IMR-90 (cell line): Measurements from ENCODE around the gene PHAX. TPM values are rescaled to one million over a fixed set of nuclear protein-coding genes. Genes with fewer than 3 reads are reported as not detected.

Source experiments
- ATAC-seq: fragments of 200-7000 bp; cut with Tn5 transposase; 2 replicates; pipeline ENCODE4 v1.9.1; 2020; ENCODE audit warnings: low read depth, mild to moderate bottlenecking, moderate library complexity
- BruUV-seq: library from RNA; stranded (reverse); fragments of 400-500 nt; replicated peaks from 2 replicates; lab custom pipeline; 2021; lab: Mats Ljungman, UMichigan
- CTCF ChIA-PET: fragments of 300-600 bp; formaldehyde crosslinking; extraction: SDS; loops from one replicate; lab custom pipeline; 2021; ENCODE audit warnings: antibody characterized with exemption; lab: Yijun Ruan, JAX
- POLR2A ChIA-PET: fragments of 300-600 bp; sonication (Branson Sonifier 250); formaldehyde crosslinking; loops from one replicate; lab custom pipeline; 2022; ENCODE audit warnings: antibody characterized with exemption; ENCODE audit not compliant: unreplicated experiment; lab: Charles Lee
- DNase-seq: peaks from one replicate; pipeline ENCODE4 v3.0.0; 2013
- H2AFZ ChIP-seq: replicated peaks from 2 replicates; pipeline ENCODE3; 2013; ENCODE audit warnings: low read length, mild to moderate bottlenecking; ENCODE audit not compliant: poor library complexity
- H2AK5ac ChIP-seq: 2 replicates; pipeline ENCODE4 v1.6.1; 2013; ENCODE audit warnings: low read depth, low read length, inconsistent platforms
- H2AK9ac ChIP-seq: replicated peaks from 2 replicates; pipeline ENCODE3; 2013; ENCODE audit warnings: mild to moderate bottlenecking, low read depth, low read length, moderate library complexity; ENCODE audit not compliant: poor library complexity
- H2BK120ac ChIP-seq: 2 replicates; pipeline ENCODE4 v1.6.1; 2013; ENCODE audit warnings: low read depth, low read length, inconsistent platforms
- H2BK15ac ChIP-seq: 3 replicates; pipeline ENCODE4 v1.6.1; 2013; ENCODE audit warnings: low read depth, low read length, inconsistent platforms
- H2BK20ac ChIP-seq: 2 replicates; pipeline ENCODE4 v1.6.1; 2013; ENCODE audit warnings: low read depth, mild to moderate bottlenecking, inconsistent platforms, low read length, moderate library complexity
- H2BK5ac ChIP-seq: 2 replicates; pipeline ENCODE4 v1.6.1; 2013; ENCODE audit warnings: mild to moderate bottlenecking, low read depth, low read length, inconsistent platforms; ENCODE audit not compliant: poor library complexity, severe bottlenecking
- H3K14ac ChIP-seq: replicated peaks from 2 replicates; pipeline ENCODE4 v1.6.1; 2013; ENCODE audit warnings: low read depth, low read length, inconsistent platforms
- H3K18ac ChIP-seq: 2 replicates; pipeline ENCODE4 v1.6.1; 2013; ENCODE audit warnings: low read depth, low read length, control low read depth
- H3K23ac ChIP-seq: 2 replicates; pipeline ENCODE4 v1.6.1; 2013; ENCODE audit warnings: low read depth, low read length, inconsistent platforms
- H3K27ac ChIP-seq: 2 replicates; pipeline ENCODE4 v1.5.1; 2013; ENCODE audit warnings: mild to moderate bottlenecking, control low read depth, low read length; ENCODE audit not compliant: insufficient read depth
- H3K27me3 ChIP-seq: 2 replicates; pipeline ENCODE4 v1.6.1; 2013; ENCODE audit warnings: low read length; ENCODE audit not compliant: control insufficient read depth, insufficient read depth
- H3K36me3 ChIP-seq: 2 replicates; pipeline ENCODE4 v1.6.1; 2013; ENCODE audit warnings: low read length, mixed read lengths; ENCODE audit not compliant: control insufficient read depth, insufficient read depth
- H3K4ac ChIP-seq: 2 replicates; pipeline ENCODE4 v1.6.1; 2013; ENCODE audit warnings: low read depth, low read length, inconsistent platforms
- H3K4me1 ChIP-seq: 2 replicates; pipeline ENCODE4 v1.6.1; 2013; ENCODE audit warnings: low read length, mixed read lengths; ENCODE audit not compliant: control insufficient read depth, insufficient read depth
- H3K4me2 ChIP-seq: 2 replicates; pipeline ENCODE4 v1.6.1; 2013; ENCODE audit warnings: low read depth, mild to moderate bottlenecking, control low read depth, low read length, moderate library complexity
- H3K4me3 ChIP-seq: 2 replicates; pipeline ENCODE4 v1.5.1; 2013; ENCODE audit warnings: low read depth, mild to moderate bottlenecking, control low read depth, low read length, moderate library complexity; ENCODE audit not compliant: insufficient read depth
- H3K56ac ChIP-seq: 2 replicates; pipeline ENCODE4 v1.6.1; 2013; ENCODE audit warnings: low read length, inconsistent platforms; ENCODE audit not compliant: insufficient read depth; ENCODE audit errors: extremely low read depth
- H3K79me1 ChIP-seq, 2 experiments: 2 replicates each; pipeline ENCODE4 v1.6.1; 2013; ENCODE audit warnings: low read length in 2 of 2, inconsistent platforms in 1 of 2, low read depth in 1 of 2
- H3K9ac ChIP-seq: 2 replicates; pipeline ENCODE4 v1.6.1; 2013; ENCODE audit warnings: low read depth, low read length, control low read depth
- H3K9me1 ChIP-seq: 2 replicates; pipeline ENCODE4 v1.6.1; 2013; ENCODE audit warnings: low read length, inconsistent platforms; ENCODE audit not compliant: insufficient read depth
- H3K9me3 ChIP-seq: 2 replicates; pipeline ENCODE4 v1.6.1; 2013; ENCODE audit warnings: low read length; ENCODE audit not compliant: control insufficient read depth, insufficient read depth
- H4K20me1 ChIP-seq: 2 replicates; pipeline ENCODE4 v1.6.1; 2013; ENCODE audit warnings: low read length, inconsistent platforms; ENCODE audit not compliant: insufficient read depth
- H4K5ac ChIP-seq: 2 replicates; pipeline ENCODE4 v1.6.1; 2013; ENCODE audit warnings: mild to moderate bottlenecking, low read depth, low read length, control low read depth
- H4K8ac ChIP-seq, 2 experiments: 2 replicates each; pipeline ENCODE4 v1.6.1; 2013; ENCODE audit warnings: low read depth in 2 of 2, low read length in 2 of 2, control low read depth in 1 of 2, inconsistent platforms in 1 of 2
- H4K91ac ChIP-seq: 2 replicates; pipeline ENCODE4 v1.6.1; 2013; ENCODE audit warnings: low read depth, low read length, inconsistent platforms; ENCODE audit not compliant: insufficient read depth
- BHLHE40 ChIP-seq: fragments of 150-350 bp; IDR thresholded peaks from 2 replicates; pipeline ENCODE4 v1.6.1; 2016; ENCODE audit warnings: mild to moderate bottlenecking, low read depth, low read length
- CEBPB ChIP-seq: IDR thresholded peaks from 2 replicates; pipeline ENCODE4 v1.6.1; 2012; ENCODE audit warnings: low read depth, low read length, improper control_type of control experiment
- CHD1 ChIP-seq: IDR thresholded peaks from 2 replicates; pipeline ENCODE4 v1.6.1; 2012; ENCODE audit warnings: low read depth, low read length, improper control_type of control experiment
- FOS ChIP-seq: fragments of 150-350 bp; IDR thresholded peaks from 2 replicates; pipeline ENCODE4 v1.6.1; 2016; ENCODE audit warnings: low read depth, low read length
- MAFK ChIP-seq: IDR thresholded peaks from 2 replicates; pipeline ENCODE4 v1.6.1; 2012; ENCODE audit warnings: low read depth, low read length, improper control_type of control experiment
- MAZ ChIP-seq: IDR thresholded peaks from 2 replicates; pipeline ENCODE4 v1.6.1; 2012; ENCODE audit warnings: low read depth, mild to moderate bottlenecking, low read length, improper control_type of control experiment, moderate library complexity, borderline replicate concordance
- MXI1 ChIP-seq: IDR thresholded peaks from 2 replicates; pipeline ENCODE4 v1.6.1; 2012; ENCODE audit warnings: low read depth, mild to moderate bottlenecking, low read length, moderate library complexity, borderline replicate concordance
- NFE2L2 ChIP-seq: fragments of 150-350 bp; IDR thresholded peaks from 2 replicates; pipeline ENCODE4 v1.6.1; 2016; ENCODE audit warnings: low read depth, mild to moderate bottlenecking, low read length
- POLR2A ChIP-seq: IDR thresholded peaks from 2 replicates; pipeline ENCODE4 v1.6.1; 2012; ENCODE audit warnings: mild to moderate bottlenecking, low read depth, low read length
- RAD21 ChIP-seq: IDR thresholded peaks from 2 replicates; pipeline ENCODE4 v1.6.1; 2012; ENCODE audit warnings: low read length, improper control_type of control experiment
- RCOR1 ChIP-seq: IDR thresholded peaks from 2 replicates; pipeline ENCODE4 v1.6.1; 2012; ENCODE audit warnings: mild to moderate bottlenecking, low read length, improper control_type of control experiment; ENCODE audit not compliant: insufficient replicate concordance
- RFX5 ChIP-seq: IDR thresholded peaks from 2 replicates; pipeline ENCODE4 v1.8.0; 2012; ENCODE audit warnings: low read depth, mild to moderate bottlenecking, low read length, moderate library complexity
- SMC3 ChIP-seq: fragments of 150-350 bp; IDR thresholded peaks from 2 replicates; pipeline ENCODE4 v1.6.1; 2016; ENCODE audit warnings: low read depth, mild to moderate bottlenecking, antibody characterized with exemption, low read length, moderate library complexity
- WGBS, 2 experiments: methylation state at CpG; one replicate each; pipeline versions ENCODE4 v1.1.5 to v1.1.7; 2013; ENCODE audit warnings: missing lambda C conversion rate in 2 of 2; ENCODE audit not compliant: insufficient read length in 1 of 2; ENCODE audit errors: extremely low coverage in 2 of 2; 5-methylcytosine and 5-hydroxymethylcytosine counted together
- dilution Hi-C: fragments of 300-500 bp; cut with HindIII; formaldehyde crosslinking; loops from one replicate; pipeline ENCODE4 v1.14.3; 2018; ENCODE audit warnings: low sequenced_read_pairs; ENCODE audit not compliant: unreplicated experiment
- in situ Hi-C: fragments of 300-500 bp; cut with MboI; formaldehyde crosslinking; loops from 3 replicates; pipeline ENCODE4 v1.14.3; 2019; ENCODE audit warnings: low sequenced_read_pairs, inconsistent platforms, mixed read lengths
- intact Hi-C: fragments of 100-400 bp; cut with micrococcal nuclease; formaldehyde crosslinking; loops from 2 replicates; pipeline ENCODE4 v1.10.0; 2022
- polyA plus RNA-seq, 3 experiments: library from polyadenylated mRNA; depleted of rRNA; stranded (reverse); fragments of >200 nt; gene quantifications; 2 replicates each; pipeline ENCODE4 v1.2.3, GENCODE V29; 2012; ENCODE audit warnings: low replicate concordance in 1 of 3
- total RNA-seq: library from RNA; depleted of rRNA; stranded (reverse); fragments of >200 nt; gene quantifications from 2 replicates; pipeline ENCODE4 v1.2.3, GENCODE V29; 2012
- TF ChIP-seq, protein P1 (sequence below): fragments of 150-350 bp; IDR thresholded peaks from 2 replicates; pipeline ENCODE4 v1.6.1; 2016; ENCODE audit warnings: low read depth, mild to moderate bottlenecking, low read length, moderate library complexity, borderline replicate concordance
- TF ChIP-seq, protein P2 (sequence below): conservative IDR thresholded peaks from 2 replicates; pipeline ENCODE4 v1.5.1; 2012; ENCODE audit warnings: mild to moderate bottlenecking, low read depth, low read length, improper control_type of control experiment
- TF ChIP-seq, protein P3 (sequence below): fragments of 150-350 bp; IDR thresholded peaks from 2 replicates; pipeline ENCODE4 v1.6.1; 2017; ENCODE audit warnings: mild to moderate bottlenecking, antibody characterized with exemption, low read length, low read depth

Gene PHAX
- total and polyA plus RNA-seq, 2 of the 4 experiments (the other 2 are of a cell fraction): 32.5 to 46.4 TPM

DNA sequence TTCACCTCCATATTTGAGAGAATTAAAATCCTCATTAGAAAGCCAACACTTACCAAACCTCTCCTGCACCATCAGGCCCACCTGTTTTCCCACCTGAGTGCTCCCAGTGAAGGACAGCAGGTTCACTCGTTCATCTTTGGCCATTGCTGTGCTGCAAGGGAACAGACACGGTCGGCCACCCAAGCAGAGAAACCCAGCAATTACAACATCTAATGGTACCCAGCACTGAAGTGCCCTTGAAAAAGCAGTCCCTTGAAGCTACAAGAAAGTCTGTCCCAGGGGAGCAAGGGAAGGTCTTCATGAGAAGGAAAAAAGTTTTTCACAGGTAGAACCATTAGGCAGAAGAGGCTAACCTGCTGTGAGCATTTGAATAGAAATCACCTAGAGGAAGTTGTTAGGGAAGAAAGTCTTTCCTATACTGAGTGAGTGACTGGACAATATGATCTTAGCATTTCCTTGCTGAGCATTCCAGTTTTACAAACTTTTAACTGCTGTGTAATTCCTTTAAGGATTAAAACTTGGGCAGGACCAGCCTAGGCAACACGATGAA, 32.5 kb upstream of the PHAX start:
- Histone ChIP-seq H3K23ac (no peak overlapping the region), H4K8ac (no peak overlapping the region), H3K79me1 (no peaks in the 10 kb centered on the region), H2BK5ac (no peak overlapping the region), H3K14ac (no peak overlapping the region), H3K4me2 (no peak overlapping the region), H3K18ac (no peak overlapping the region), H3K56ac (no peak overlapping the region), H3K4me3 (no peak overlapping the region), H2AK9ac (no peak overlapping the region), H2AK5ac (no peak overlapping the region), H3K36me3 (peaks cover 15% of the 10 kb centered on the region), H2AFZ (no peak overlapping the region), H2BK15ac (no peak overlapping the region), H3K9me1 (no peaks in the 10 kb centered on the region), H4K5ac (no peak overlapping the region), H4K91ac (no peak overlapping the region), H3K9ac (no peak overlapping the region), H3K9me3 (no peaks in the 10 kb centered on the region), H3K4ac (no peak overlapping the region), H3K27me3 (no peaks in the 10 kb centered on the region), H3K27ac (no peak overlapping the region), H2BK120ac (no peak overlapping the region), H3K4me1 (no peaks in the 10 kb centered on the region), H4K20me1 (no peaks in the 10 kb centered on the region), H2BK20ac (no peak overlapping the region)
- WGBS, 2 experiments: no CpG with 5 or more reads among the region's 4 CpGs
- intact Hi-C loops (no loop called here), in situ Hi-C loops (no loop called here), dilution Hi-C loops (no loop called here)
- POLR2A ChIA-PET: no interaction called here
- CTCF ChIA-PET: interaction anchor here (0.6 kb wide), 1 partner anchor 183 kb away, joined by 3 read pairs; no protein-coding TSS in a partner anchor
- ATAC-seq (no peak), DNase-seq (no peak)
- BruUV-seq: no TSS peak
- TF ChIP-seq RCOR1: no peak
- TF ChIP-seq, protein P1, sequence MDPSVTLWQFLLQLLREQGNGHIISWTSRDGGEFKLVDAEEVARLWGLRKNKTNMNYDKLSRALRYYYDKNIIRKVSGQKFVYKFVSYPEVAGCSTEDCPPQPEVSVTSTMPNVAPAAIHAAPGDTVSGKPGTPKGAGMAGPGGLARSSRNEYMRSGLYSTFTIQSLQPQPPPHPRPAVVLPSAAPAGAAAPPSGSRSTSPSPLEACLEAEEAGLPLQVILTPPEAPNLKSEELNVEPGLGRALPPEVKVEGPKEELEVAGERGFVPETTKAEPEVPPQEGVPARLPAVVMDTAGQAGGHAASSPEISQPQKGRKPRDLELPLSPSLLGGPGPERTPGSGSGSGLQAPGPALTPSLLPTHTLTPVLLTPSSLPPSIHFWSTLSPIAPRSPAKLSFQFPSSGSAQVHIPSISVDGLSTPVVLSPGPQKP: no peak
- TF ChIP-seq, protein P2, sequence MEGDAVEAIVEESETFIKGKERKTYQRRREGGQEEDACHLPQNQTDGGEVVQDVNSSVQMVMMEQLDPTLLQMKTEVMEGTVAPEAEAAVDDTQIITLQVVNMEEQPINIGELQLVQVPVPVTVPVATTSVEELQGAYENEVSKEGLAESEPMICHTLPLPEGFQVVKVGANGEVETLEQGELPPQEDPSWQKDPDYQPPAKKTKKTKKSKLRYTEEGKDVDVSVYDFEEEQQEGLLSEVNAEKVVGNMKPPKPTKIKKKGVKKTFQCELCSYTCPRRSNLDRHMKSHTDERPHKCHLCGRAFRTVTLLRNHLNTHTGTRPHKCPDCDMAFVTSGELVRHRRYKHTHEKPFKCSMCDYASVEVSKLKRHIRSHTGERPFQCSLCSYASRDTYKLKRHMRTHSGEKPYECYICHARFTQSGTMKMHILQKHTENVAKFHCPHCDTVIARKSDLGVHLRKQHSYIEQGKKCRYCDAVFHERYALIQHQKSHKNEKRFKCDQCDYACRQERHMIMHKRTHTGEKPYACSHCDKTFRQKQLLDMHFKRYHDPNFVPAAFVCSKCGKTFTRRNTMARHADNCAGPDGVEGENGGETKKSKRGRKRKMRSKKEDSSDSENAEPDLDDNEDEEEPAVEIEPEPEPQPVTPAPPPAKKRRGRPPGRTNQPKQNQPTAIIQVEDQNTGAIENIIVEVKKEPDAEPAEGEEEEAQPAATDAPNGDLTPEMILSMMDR: no peak
- TF ChIP-seq MAFK: no peak
- TF ChIP-seq SMC3: no peak
- TF ChIP-seq MAZ: no peak
- no peak for TF ChIP-seq CEBPB
- TF ChIP-seq, protein P3, sequence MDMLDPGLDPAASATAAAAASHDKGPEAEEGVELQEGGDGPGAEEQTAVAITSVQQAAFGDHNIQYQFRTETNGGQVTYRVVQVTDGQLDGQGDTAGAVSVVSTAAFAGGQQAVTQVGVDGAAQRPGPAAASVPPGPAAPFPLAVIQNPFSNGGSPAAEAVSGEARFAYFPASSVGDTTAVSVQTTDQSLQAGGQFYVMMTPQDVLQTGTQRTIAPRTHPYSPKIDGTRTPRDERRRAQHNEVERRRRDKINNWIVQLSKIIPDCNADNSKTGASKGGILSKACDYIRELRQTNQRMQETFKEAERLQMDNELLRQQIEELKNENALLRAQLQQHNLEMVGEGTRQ: no peak
- TF ChIP-seq RFX5: no peak
- TF ChIP-seq NFE2L2: no peak
- no peak for TF ChIP-seq MXI1
- no peak for TF ChIP-seq BHLHE40
- no peak for TF ChIP-seq RAD21
- no peak for TF ChIP-seq POLR2A
- TF ChIP-seq CHD1: no peak
- TF ChIP-seq FOS: no peak
